Measurements from ENCODE around the gene EBNA1BP2. TPM values are rescaled to one million over a fixed set of nuclear protein-coding genes. Genes with fewer than 3 reads are reported as not detected.

EBNA1BP2 gene
- total RNA-seq, 1 experiment from 2014 or later = 109 TPM

- no peak for TF ChIP-seq EZH2 (IDR thresholded peaks at IDR 0.05)
- TF ChIP-seq, protein P1, sequence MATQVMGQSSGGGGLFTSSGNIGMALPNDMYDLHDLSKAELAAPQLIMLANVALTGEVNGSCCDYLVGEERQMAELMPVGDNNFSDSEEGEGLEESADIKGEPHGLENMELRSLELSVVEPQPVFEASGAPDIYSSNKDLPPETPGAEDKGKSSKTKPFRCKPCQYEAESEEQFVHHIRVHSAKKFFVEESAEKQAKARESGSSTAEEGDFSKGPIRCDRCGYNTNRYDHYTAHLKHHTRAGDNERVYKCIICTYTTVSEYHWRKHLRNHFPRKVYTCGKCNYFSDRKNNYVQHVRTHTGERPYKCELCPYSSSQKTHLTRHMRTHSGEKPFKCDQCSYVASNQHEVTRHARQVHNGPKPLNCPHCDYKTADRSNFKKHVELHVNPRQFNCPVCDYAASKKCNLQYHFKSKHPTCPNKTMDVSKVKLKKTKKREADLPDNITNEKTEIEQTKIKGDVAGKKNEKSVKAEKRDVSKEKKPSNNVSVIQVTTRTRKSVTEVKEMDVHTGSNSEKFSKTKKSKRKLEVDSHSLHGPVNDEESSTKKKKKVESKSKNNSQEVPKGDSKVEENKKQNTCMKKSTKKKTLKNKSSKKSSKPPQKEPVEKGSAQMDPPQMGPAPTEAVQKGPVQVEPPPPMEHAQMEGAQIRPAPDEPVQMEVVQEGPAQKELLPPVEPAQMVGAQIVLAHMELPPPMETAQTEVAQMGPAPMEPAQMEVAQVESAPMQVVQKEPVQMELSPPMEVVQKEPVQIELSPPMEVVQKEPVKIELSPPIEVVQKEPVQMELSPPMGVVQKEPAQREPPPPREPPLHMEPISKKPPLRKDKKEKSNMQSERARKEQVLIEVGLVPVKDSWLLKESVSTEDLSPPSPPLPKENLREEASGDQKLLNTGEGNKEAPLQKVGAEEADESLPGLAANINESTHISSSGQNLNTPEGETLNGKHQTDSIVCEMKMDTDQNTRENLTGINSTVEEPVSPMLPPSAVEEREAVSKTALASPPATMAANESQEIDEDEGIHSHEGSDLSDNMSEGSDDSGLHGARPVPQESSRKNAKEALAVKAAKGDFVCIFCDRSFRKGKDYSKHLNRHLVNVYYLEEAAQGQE (IDR thresholded peaks at IDR 0.05; ENCODE audit: low read depth) = no peak
- TF ChIP-seq, protein P2, sequence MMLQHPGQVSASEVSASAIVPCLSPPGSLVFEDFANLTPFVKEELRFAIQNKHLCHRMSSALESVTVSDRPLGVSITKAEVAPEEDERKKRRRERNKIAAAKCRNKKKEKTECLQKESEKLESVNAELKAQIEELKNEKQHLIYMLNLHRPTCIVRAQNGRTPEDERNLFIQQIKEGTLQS (IDR thresholded peaks at IDR 0.05) = no peak
- TF ChIP-seq TCF7L2 (IDR thresholded peaks at IDR 0.05; ENCODE audit: borderline replicate concordance, extremely low read depth, insufficient read depth, insufficient read length) = no peak
- TF ChIP-seq SIN3A (IDR thresholded peaks at IDR 0.05; ENCODE audit: low read depth) = no peak
- no peak for TF ChIP-seq CEBPB (IDR thresholded peaks at IDR 0.05; ENCODE audit: low read depth)
- TF ChIP-seq POLR2AphosphoS5 (IDR thresholded peaks at IDR 0.05; ENCODE audit: low read depth, low read length) = no peak
- TF ChIP-seq RAD21 (IDR thresholded peaks at IDR 0.05; ENCODE audit: low read depth) = no peak
- TF ChIP-seq, protein P3, sequence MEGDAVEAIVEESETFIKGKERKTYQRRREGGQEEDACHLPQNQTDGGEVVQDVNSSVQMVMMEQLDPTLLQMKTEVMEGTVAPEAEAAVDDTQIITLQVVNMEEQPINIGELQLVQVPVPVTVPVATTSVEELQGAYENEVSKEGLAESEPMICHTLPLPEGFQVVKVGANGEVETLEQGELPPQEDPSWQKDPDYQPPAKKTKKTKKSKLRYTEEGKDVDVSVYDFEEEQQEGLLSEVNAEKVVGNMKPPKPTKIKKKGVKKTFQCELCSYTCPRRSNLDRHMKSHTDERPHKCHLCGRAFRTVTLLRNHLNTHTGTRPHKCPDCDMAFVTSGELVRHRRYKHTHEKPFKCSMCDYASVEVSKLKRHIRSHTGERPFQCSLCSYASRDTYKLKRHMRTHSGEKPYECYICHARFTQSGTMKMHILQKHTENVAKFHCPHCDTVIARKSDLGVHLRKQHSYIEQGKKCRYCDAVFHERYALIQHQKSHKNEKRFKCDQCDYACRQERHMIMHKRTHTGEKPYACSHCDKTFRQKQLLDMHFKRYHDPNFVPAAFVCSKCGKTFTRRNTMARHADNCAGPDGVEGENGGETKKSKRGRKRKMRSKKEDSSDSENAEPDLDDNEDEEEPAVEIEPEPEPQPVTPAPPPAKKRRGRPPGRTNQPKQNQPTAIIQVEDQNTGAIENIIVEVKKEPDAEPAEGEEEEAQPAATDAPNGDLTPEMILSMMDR (IDR thresholded peaks at IDR 0.05 in 2 of 3, conservative IDR thresholded peaks at IDR 0.05 in 1 of 3; ENCODE audit: borderline replicate concordance in 1 of 3, insufficient read depth in 1 of 3, low read depth in 2 of 3, low read length in 2 of 3) = no peak
- no peak for TF ChIP-seq ZFX (IDR thresholded peaks at IDR 0.05)
- no peak for TF ChIP-seq POLR2A (IDR thresholded peaks at IDR 0.05; ENCODE audit: borderline replicate concordance, extremely low read depth, insufficient read depth, insufficient read length)
- TF ChIP-seq ZNF274 (IDR thresholded peaks at IDR 0.05; ENCODE audit: low read depth, low read length) = no peak
- no peak for TF ChIP-seq EGR1 (IDR thresholded peaks at IDR 0.05; ENCODE audit: low read depth)
- no peak for TF ChIP-seq FOSL1 (IDR thresholded peaks at IDR 0.05; ENCODE audit: low read depth)
- no peak for TF ChIP-seq JUND (IDR thresholded peaks at IDR 0.05)
- no peak for TF ChIP-seq CBX3 (IDR thresholded peaks at IDR 0.05; ENCODE audit: low read depth)
- no peak for TF ChIP-seq ELF1 (IDR thresholded peaks at IDR 0.05; ENCODE audit: borderline replicate concordance, low read depth)
- TF ChIP-seq, protein P4, sequence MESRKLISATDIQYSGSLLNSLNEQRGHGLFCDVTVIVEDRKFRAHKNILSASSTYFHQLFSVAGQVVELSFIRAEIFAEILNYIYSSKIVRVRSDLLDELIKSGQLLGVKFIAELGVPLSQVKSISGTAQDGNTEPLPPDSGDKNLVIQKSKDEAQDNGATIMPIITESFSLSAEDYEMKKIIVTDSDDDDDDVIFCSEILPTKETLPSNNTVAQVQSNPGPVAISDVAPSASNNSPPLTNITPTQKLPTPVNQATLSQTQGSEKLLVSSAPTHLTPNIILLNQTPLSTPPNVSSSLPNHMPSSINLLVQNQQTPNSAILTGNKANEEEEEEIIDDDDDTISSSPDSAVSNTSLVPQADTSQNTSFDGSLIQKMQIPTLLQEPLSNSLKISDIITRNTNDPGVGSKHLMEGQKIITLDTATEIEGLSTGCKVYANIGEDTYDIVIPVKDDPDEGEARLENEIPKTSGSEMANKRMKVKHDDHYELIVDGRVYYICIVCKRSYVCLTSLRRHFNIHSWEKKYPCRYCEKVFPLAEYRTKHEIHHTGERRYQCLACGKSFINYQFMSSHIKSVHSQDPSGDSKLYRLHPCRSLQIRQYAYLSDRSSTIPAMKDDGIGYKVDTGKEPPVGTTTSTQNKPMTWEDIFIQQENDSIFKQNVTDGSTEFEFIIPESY (IDR thresholded peaks at IDR 0.05; ENCODE audit: extremely low read depth, insufficient replicate concordance, low read length) = no peak
- TF ChIP-seq SRF (IDR thresholded peaks at IDR 0.05; ENCODE audit: low read depth) = no peak
- Histone ChIP-seq H3K36me3 (ENCODE audit: control insufficient read depth in 1 of 2, insufficient read depth in 2 of 2, low read length in 2 of 2) (no peaks in the 10 kb centered on the region), H3K9me2 (ENCODE audit: insufficient read depth) (no peaks in the 10 kb centered on the region), H2AFZ (ENCODE audit: low read depth, low read length, poor library complexity, severe bottlenecking) (no peak overlapping the region), H3K27me3 (ENCODE audit: insufficient read depth, low read length) (no peaks in the 10 kb centered on the region), H3K27ac (ENCODE audit: low read depth, low read length) (no peak overlapping the region), H3K79me2 (ENCODE audit: insufficient read depth, low read length) (no peaks in the 10 kb centered on the region), H4K20me1 (ENCODE audit: insufficient read depth) (no peaks in the 10 kb centered on the region), H3K4me3 (replicated peaks in 1 of 2; ENCODE audit: low read depth in 1 of 2, low read length in 2 of 2) (no peak overlapping the region), H3K9ac (ENCODE audit: low read length) (no peak overlapping the region), H3K9me3 (ENCODE audit: control insufficient read depth in 1 of 2, insufficient read depth in 1 of 2, low read depth in 1 of 2, low read length in 2 of 2) (no peaks in the 10 kb centered on the region), H3K4me1 (ENCODE audit: control insufficient read depth in 1 of 2, insufficient read depth in 2 of 2, low read length in 2 of 2) (no peaks in the 10 kb centered on the region), H3K4me2 (ENCODE audit: low read length) (no peak overlapping the region)
- ChIA-PET CTCF (no interaction called here), POLR2A (no interaction called here), RAD21 (ENCODE audit: low non-redundant PET in 1 of 2, low total read pairs in 2 of 2, uncharacterized antibody in 2 of 2, unreplicated experiment in 2 of 2) (no interaction called here)
- DNase-seq (ENCODE audit: low read depth, low spot score) (no peak), ATAC-seq (no peak)
- BruUV-seq (replicated peaks) = no TSS peak
- intact Hi-C loops (cut with micrococcal nuclease) = no loop called here
Measured at GRCh38 chr1:43177691-43178090, 5.6 kb upstream of the EBNA1BP2 start.
